GM19467 (cell line): ENCODE data around the gene KLHDC8A.
"Not testable (repeated sequence)": the region's sequence is repeated elsewhere in the genome, so short reads cannot be mapped to it uniquely, and the experiment has no call there.

ENCODE experiments used
- ATAC-seq: cut with Tn5 transposase; IDR thresholded peaks from one replicate; pipeline ENCODE4 v1.9.1; 2021; ENCODE audit warnings: mild to moderate bottlenecking, moderate library complexity; ENCODE audit not compliant: unreplicated experiment

The KLHDC8A gene, protein sequence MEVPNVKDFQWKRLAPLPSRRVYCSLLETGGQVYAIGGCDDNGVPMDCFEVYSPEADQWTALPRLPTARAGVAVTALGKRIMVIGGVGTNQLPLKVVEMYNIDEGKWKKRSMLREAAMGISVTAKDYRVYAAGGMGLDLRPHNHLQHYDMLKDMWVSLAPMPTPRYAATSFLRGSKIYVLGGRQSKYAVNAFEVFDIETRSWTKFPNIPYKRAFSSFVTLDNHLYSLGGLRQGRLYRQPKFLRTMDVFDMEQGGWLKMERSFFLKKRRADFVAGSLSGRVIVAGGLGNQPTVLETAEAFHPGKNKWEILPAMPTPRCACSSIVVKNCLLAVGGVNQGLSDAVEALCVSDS

DNA sequence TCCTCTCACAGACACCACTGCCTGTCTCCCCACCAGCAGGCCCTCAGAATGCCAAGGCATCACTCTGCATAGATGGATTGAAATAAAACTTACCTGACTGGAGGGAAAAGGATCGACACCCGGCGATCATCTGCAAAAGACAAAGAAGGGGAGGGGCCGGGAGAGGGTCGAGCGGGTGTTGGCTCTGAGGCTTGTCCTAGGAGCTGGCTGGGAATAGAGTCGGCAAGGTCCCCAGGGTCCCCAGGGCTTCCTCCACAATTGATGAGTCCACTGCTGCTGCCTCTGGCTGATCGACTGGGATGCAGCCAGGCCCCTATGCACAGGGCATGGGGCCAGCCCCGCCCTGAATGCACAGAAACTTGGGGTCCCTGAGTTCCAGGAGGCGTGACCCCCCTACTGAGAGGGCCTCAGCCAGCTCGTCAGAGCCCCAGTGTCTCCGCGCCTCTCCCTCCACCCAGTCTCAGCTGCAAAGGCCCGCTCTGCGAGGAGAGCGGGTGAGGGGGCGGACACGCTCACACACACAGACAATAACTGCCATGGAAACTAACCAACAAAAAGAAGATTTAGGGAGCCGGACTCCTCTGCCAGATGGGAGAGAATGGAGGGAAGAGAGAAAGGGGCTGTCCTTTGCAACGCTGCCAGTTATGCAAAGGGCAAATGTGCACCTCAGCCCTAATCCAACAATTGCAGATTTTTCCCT is at the start of gene KLHDC8A:
KLHDC8A (minus strand) TSS at position 483 of the 700 bp plus-strand sequence. CDS start 13,318 bp downstream, outside the sequence.
- ATAC-seq, result no peak

DNA sequence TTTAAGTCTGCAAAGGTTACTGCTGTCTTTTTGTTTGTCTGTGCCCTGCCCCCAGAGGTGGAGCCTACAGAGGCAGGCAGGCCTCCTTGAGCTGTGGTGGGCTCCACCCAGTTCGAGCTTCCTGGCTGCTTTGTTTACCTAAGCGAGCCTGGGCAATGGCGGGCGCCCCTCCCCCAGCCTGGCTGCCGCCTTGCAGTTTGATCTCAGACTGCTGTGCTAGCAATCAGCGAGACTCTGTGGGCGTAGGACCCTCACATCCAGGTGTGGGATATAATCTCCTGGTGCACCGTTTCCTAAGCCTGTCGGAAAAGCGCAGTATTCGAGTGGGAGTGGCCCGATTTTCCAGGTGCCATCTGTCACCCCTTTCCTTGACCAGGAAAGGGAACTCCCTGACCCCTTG is 49.5 kb upstream of the KLHDC8A start:
- ATAC-seq, result not testable (repeated sequence)

DNA sequence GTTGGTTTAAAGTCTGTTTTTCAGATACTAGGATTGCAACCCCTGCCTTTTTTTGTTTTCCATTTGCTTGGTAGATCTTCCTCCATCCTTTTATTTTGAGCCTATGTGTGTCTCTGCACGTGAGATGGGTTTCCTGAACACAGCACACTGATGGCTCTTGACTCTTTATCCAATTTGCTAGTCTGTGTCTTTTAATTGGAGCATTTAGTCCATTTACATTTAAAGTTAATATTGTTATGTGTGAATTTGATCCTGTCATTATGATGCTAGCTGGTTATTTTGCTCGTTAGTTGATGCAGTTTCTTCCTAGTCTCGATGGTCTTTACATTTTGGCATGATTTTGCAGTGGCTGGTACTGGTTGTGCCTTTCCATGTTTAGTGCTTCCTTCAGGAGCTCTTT is 47.8 kb upstream of the KLHDC8A start:
- ATAC-seq, result not testable (repeated sequence)

DNA sequence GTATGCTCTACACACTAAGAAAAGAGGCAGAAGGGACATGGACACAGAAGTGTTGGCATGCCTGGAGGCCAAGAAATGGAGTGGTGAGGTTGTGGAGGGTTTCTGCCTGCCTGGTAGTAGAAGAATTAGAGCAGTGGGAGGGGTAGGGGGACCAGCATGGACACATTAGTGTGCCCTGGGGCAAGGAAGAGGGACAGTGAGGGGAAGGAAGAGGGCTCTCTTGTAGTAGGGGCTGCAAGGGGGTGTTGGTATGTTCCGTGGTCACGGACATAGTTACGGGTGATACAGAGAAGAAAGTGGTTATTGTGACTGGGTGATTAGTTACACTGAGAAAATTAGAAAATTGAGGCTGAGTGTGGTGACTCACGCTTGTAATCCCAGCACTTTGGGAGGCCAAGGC is 41.9 kb upstream of the KLHDC8A start:
- ATAC-seq, result no peak

DNA sequence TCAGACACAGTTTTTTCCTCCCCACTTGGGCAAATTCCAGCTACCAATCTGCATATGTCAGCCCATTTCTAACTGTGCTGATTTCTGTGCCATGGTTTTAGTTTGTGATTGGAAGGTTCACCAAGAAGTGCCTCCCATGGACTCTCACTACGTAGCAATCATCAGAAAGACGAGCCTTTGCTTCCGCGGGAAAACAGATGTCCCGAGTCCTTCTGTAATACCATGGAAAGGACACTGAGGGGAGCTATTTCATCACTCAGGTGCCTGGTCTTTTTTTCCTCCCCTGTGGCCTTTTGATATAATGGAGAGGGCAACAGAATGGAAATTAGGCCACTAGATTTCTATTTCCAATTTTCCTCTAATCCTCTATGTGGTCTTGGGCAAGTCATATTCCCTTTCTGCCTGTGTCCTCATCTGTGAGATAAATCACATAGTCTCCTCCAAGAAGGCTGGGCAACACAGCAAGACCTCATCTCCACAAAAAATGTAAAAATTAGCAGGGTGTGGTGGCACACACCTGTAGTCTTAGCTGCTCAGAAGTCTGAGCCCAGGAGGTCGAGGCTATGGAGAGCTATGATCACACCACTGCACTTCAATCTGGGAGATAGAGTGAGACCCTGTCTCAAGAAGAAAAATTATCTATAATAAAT is 40.4 kb upstream of the KLHDC8A start:
- ATAC-seq, result no peak

DNA sequence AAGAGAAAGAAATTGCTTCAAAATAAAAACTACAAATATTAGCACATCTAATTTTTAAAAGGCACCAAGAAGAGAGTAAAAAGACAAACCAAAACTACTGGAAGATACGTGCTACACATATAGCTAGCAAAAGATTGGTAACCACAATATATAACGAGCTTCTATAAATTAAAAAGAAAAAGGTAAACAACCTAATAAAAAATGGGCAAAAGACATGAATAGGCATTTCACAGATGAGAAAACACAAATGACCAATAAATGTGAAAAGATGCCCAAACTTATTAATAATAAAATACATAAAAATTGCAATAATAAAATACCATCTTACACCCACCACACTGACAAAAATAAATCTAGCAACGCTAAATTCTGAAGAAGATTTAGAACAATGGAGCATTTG is 38.9 kb upstream of the KLHDC8A start:
- ATAC-seq, result no peak

DNA sequence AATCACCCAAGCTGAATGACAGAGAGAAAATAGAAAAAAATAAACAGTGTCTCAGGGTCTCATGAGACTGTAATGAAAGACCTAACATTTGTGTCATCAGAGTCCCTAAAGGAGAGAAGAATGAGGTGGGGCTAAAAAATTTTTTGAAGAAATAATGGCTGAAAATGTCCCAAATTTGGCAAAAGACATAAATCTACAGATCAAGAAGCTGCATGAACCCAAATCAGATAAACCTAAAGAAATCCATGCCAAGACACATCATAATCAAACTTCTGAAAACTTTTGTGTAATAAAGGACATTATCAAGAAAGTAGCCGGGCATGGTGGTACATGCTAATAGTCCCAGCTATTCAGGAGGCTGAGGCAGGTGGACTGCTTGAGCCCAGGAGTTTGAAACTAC is 35.9 kb upstream of the KLHDC8A start:
- ATAC-seq, result no peak

DNA sequence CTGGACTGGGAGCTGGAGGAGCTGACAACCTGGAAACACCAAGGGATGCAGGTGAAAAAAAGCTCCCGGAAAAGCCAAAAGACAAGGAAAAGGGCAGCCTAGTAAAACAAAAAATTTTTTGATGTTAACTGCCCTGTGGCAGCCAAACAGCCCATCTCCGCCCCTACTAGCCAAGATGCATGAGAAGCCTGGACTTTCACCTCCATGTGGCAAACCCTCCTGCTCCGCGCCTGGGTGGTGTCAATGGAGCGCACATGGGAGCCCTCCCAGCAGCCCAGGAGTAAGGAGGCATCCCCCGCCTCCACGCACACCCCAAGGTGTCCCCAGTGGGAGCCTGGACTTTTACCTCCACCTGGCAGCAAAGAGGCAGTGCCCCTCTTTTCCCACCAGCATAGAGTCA is 34.7 kb upstream of the KLHDC8A start:
- ATAC-seq, result no peak

DNA sequence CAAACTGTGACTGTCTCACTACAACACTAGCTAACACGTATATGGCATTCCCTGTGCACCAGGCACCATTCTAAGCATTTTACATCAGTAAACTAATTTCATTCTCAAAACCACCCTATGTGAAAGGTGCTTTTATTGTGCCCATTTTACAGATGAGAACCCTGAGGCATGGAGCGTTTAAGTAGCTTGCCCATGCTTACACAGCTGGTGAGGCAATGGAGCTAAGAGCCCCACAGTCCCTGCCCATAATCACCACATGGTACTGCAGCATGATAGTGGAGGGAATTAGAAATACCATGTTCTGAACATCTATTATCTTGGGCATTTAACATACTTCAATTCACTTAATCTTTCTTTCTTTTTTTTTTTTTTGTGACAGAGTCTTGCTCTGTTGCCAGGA is 31.1 kb upstream of the KLHDC8A start:
- ATAC-seq, result no peak

DNA sequence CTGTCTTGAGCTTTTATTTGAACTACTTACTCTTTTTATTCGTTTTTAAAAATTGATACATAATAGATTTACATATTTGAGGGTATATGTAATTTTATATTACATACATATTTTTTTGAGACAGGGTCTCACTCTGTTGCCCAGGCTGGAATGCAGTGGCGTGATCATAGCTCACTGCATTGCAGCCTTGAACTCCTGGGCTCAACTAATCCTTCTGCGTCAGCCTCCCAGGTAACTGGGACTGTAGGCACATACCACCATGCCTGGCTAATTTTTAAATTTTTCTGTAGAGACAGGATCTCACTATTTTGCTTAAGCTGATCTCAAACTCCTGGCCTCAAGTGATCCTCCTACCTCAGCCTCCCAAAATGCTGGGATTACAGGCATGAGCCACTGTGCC is 26.3 kb upstream of the KLHDC8A start:
- ATAC-seq, result not testable (repeated sequence)

DNA sequence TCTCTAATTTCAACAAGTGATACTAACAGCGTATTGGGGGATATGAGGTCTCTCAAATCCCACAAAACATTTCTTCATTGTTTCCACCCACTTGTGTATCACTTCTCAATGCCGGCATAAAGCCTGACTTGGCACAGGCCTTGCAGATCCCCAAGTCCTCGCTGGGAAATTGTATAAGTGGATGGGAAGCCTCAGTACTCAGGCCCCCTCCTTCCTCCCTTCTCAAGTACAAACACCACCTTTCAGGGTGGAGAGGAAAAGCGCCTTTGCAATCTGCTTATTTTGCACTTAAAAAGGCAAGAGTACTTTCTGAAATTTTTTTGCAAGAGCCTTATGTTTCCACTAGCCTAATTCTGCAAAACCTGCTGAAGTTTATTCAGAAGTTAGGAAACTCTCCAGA is 25.8 kb upstream of the KLHDC8A start:
- ATAC-seq, result no peak

DNA sequence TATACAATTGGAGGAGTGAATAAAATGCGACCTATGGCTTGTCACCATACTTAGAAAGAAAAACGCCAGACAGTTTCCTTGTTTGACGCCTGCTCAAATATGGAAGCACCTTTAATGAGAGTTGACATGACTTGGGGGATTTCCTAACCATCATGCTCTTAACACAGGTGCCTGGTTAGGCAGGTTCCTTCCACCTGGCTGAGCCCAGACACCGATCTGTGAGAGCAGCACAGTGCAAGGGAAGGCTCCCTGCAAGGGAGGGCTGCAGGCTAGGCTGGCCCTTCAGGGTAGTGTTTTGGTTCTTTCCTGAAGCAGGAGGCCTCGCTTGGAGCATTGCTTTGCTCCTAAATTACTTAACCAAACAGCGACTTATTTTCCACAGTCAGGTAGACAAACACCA is 24.6 kb upstream of the KLHDC8A start:
- no peak for ATAC-seq

DNA sequence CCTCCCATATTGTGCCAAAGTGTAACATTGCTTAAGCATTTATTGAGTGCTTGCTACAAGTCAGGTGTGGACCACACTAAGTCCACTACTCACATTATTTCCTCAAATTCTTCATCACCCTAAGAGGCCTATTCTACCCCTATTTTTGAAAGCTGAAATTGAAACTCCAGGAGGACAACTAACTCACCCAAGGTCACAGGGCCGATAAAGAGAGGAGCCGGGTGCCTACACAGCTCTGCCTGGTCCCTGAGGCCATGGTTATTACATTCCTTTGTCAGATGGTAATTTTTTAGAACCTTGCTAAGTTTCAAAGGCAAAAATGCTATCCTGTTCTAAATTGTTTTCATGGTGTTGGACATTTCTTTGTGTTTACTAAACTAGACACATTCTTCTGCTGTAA is 24.2 kb upstream of the KLHDC8A start:
- no peak for ATAC-seq

DNA sequence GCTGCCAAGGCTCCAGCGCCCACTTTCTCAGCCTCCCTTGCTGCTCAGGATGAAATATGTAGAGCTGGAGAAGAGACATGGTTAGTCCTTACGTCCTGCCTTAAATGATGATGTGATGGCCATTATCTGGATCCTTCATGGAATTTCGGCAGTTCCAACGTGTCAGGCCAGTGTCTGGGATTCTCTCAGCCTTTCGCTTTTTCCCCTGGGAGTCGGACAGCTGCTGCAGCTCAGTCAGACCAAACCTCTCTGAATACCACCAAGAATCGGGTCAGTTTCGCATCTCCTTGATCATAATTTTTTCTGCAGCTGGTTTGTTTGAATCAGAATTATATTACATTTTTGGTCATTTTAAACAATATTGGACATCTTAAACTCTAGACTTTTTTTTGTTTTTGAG is 22.3 kb upstream of the KLHDC8A start:
- ATAC-seq, result no peak

DNA sequence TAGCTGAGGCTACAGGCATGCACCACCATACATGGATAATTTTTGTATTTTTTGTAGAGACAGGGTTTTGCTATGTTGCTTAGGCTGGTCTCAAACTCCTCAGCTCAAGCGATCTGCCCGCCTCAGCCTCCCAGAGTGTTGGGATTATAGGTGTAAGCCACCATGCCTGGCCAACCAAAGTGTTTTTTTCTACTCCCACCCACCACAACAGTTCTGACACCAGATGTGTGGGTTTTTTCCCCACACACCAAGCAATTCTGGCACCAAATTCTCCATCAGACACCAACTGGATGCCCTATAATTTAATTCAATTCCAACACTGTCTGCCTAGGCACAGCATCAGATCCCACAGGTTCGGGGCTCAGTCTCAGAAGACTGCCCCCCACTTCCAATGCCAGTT is 20.6 kb upstream of the KLHDC8A start:
- ATAC-seq, result no peak

DNA sequence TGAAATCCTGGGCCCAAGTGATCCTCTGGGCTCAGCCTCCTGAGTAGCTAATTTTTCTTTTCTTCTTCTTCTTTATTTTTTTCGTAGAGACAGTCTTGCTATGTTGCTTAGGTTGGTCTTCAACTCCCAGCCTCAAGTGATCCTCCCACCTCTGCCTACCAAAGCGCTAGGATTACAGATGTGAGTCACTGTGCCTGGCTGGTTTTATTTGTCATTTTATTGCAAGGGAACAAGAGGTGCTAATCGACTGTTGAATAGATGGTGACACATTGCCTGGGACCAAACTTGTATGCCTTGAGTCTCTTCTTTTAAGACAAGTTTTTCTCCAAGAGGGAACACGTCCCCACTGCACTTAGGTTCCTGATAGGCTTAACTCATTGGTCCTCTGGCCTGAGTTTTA is 20.0 kb upstream of the KLHDC8A start:
- ATAC-seq, result no peak

DNA sequence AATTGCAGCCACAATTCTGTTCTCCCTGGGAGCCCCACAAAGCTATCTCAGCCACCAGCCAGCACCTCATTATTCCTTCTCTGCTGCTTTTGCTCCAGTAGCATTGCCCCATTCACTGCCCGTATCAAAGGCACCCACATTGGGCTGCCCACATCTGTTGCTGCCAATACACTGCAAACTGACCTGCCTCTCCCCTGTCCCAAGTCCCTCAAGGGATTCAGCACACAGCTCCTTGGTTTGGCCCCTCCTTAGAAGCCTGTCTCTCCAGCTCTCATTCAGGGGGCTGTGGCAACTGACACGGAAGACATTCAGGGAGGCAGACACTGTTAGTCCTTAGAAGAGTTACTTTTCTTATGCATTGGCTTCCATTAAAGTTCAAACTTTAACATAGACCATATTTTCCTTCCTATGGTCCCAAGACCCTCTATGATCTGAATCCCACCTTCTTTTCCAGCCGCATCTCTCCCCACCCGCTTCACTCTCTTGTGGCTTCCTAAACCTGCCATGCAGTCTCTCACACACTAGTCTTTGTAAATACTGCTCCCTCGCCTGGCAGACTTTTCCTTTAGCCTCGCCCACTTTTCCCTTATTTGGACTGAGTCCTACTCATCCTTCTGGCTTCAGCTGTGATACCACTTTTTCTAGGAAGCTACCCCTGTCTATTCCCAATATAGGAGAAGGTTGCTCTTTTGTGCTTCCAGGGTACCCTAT is 19.3 kb upstream of the KLHDC8A start:
- ATAC-seq, result no peak

DNA sequence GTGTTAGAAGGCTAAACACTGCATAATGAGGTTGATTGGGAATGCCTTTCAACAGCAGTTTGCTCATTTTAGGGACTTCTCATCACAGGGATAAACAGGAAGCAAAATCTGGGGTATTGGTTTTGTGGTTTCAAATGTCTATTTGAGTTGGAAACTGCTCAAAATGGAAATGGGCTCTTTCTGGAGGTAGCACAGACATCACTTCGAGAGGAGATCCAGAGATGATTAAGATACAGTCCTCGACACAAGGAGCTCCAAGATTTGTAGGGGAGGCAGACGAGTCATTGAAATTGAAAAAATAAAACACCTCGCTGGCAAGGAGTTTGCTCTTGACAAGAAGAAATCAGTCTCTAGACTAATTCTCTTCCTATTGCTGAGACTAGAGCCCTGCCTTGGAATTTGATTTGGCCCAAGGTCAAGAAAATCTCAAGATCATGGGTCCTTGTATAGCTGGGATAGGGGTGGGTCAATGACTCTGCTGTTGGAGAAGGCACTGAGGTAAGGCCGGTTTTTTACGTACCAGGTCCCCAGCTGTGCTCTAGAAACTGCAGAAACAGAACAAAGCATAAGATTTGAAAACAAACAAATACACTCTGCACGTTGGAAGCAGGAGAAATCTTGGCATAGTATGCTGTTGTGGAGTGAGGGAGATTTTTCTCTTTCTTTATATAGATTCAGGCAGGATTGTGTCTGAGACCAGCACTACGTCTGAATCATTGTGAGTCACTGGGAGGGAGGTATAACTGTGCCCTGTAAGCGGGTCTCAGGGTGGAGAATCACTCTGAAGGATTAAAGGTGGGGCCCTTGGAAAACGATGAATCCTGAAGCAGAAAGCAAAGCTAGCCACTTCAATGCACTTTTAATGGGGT is 17.7 kb upstream of the KLHDC8A start:
- no peak for ATAC-seq

DNA sequence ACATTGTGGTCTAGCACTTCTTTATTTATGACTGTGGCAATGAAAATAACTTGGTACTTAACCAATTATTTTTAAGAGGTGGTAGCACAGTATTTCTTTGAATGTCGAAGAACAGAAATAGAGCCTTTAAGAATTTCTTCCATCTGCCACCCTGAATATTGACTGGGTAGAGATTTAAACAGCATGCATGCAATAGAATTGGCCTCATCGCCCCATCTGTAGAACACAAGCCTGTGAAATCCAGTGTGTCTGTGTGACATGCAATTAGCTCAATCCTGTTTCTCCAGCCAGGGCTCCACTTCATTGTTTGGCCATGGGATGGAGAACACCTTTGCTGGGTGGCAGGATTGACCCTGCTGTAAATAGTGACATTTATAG is 17.1 kb upstream of the KLHDC8A start:
- ATAC-seq, result no peak

DNA sequence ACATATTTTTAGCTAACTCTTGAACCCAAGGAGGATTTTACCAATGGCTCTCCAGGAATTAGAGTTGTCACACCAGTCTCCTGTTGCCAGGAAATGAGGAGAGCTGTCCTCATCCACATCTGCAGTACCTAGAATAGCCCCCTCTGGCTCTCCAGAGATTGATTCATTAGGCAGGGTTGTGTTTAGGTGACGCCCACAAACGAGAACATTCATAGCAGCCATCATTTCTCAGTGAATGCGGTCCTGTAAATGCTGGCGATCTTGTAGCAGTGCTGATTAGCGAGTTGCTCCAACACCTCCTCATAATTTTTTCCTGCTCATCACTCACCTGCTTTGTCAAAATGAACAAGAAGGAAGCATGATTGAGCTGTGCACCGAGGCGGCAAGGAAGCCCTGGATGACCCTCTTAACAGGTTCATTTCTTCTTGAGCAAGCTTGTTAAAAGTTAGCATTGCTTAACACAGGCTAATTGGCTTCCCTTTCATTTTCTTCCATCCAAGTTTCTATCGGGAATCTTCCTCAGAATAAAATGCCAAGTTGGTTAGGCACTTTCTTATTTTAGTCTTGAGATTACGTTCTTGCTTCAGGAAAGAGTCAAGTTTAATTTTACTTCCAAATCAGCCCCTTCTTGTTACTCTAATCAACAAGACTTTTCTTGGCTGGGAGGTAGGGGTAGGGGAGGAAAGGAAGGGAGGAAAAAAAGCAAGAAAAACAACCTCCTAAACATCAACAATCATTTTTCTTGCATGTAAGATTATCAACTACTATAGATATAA is 16.5 kb upstream of the KLHDC8A start:
- no peak for ATAC-seq
